BLaER1 treated with 17β-estradiol and CSF1 and Interleukin-3, amounts not matched to agents 10 nM and 100 nM (cell line): ENCODE data around the gene RBMS1.
A peak's percentile ranks its signal among the peaks of the same experiment; 100 is the strongest.

Experiments used
- H3K27ac ChIP-seq, 11 experiments: shearing (Covaris generic); formaldehyde crosslinking; 2 replicates each; pipeline ENCODE4 v1.8.1; 2022
- H3K27me3 ChIP-seq, 11 experiments: shearing (Covaris generic); formaldehyde crosslinking; 2 replicates each; pipeline ENCODE4 v1.8.1; 2022
- H3K36me3 ChIP-seq, 11 experiments: shearing (Covaris generic); formaldehyde crosslinking; 2 replicates each; pipeline ENCODE4 v1.8.1; 2022
- H3K4me1 ChIP-seq, 10 experiments: shearing (Covaris generic); formaldehyde crosslinking; 2 replicates each; pipeline ENCODE4 v1.8.1; 2022
- H3K4me2 ChIP-seq, 11 experiments: shearing (Covaris generic); formaldehyde crosslinking; 2 replicates each; pipeline ENCODE4 v1.8.1; 2022
- H3K4me3 ChIP-seq, 10 experiments: shearing (Covaris generic); formaldehyde crosslinking; 2 replicates each; pipeline ENCODE4 v1.8.1; 2022
- H3K9ac ChIP-seq, 11 experiments: shearing (Covaris generic); formaldehyde crosslinking; 2 replicates each; pipeline ENCODE4 v1.8.1; 2022
- H3K9me3 ChIP-seq, 11 experiments: shearing (Covaris generic); formaldehyde crosslinking; replicated peaks in 1 of 11; 2 replicates each; pipeline ENCODE4 v1.8.1; 2022
- H4K20me1 ChIP-seq, 11 experiments: shearing (Covaris generic); formaldehyde crosslinking; 2 replicates each; pipeline ENCODE4 v1.8.1; 2022
- Cebpa-rat ChIP-seq, 11 experiments: shearing (Covaris generic); IDR thresholded peaks; 2 replicates each; pipeline ENCODE4 v1.8.1; 2022

RBMS1 gene

GRCh38 chr2:160365716-160366367 lies 127.8 kb downstream of the RBMS1 start:
- Histone ChIP-seq H4K20me1 (peaks cover 0 to 80% (median 10%) of the 10 kb centered on the region in 11 experiments; a peak in 7 of 22 replicates), H3K4me2 (peak overlapping the region in 1 of 11 experiments; percentile 12; a peak in 1 of 22 replicates), H3K9me3 (no peaks in the 10 kb centered on the region), H3K27ac (no peak overlapping the region), H3K36me3 (peaks cover 13 to 55% (median 38%) of the 10 kb centered on the region in 11 experiments), H3K9ac (no peak overlapping the region), H3K27me3 (no peaks in the 10 kb centered on the region), H3K4me1 (peaks cover 23 to 83% (median 27%) of the 10 kb centered on the region in 10 experiments), H3K4me3 (no peak overlapping the region)
- no peak for TF ChIP-seq Cebpa-rat (IDR thresholded peaks at IDR 0.05)

DNA sequence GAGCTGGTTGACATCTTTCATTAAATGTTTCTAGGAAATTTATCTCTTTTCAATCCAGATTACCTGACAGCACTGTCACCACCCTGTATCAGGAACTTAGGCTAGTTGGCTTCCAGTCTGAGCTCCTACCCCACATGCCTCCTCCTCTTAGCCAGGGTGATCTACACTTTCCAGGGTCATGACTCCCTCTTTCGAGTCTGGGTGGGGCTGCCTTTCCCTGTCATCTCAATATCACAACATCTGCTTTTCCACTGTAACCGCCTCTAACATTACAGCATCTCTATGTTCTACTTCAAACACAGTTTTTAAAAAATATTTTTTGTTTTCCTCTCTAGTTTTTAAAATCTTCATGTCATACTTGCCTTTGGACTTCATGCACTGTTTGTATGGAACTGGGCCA lies 129.2 kb downstream of the RBMS1 start:
- no peak for TF ChIP-seq Cebpa-rat (IDR thresholded peaks at IDR 0.05)
- Histone ChIP-seq H3K9ac (no peak overlapping the region), H3K36me3 (peaks cover 13 to 65% (median 38%) of the 10 kb centered on the region in 11 experiments), H3K4me1 (peaks cover 19 to 68% (median 20%) of the 10 kb centered on the region in 10 experiments), H3K4me3 (no peak overlapping the region), H3K27me3 (no peaks in the 10 kb centered on the region), H3K4me2 (peak overlapping the region in 2 of 11 experiments; percentile 10 to 40; a peak in 3 of 22 replicates), H4K20me1 (peaks cover 0 to 83% (median 8%) of the 10 kb centered on the region in 11 experiments; a peak in 7 of 22 replicates), H3K9me3 (no peaks in the 10 kb centered on the region), H3K27ac (no peak overlapping the region)

DNA sequence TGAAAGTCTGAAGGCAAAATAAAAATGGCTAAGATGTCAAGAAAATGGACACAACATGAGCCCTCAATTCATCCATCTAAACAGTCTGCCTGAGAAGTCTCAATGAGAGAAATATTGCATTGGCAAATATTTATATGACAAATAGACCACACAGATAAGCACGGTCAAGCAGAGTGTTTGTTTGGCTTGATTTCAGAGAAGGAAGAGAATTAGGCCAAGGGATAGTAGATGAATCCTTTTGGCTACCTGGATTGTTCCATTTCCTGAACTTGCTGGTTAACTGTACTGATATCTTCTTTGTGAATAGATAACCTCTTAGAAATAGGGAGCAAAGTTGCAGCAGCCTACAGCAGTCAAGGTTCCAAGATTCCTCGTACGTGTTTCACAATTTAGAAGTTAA lies 129.6 kb downstream of the RBMS1 start:
- H3K4me3 ChIP-seq = no peak overlapping the region
- no peaks in the 10 kb centered on the region for H3K9me3 ChIP-seq
- no peak overlapping the region for H3K27ac ChIP-seq
- TF ChIP-seq Cebpa-rat (IDR thresholded peaks at IDR 0.05) = no peak
- H3K4me1 ChIP-seq = peaks cover 15 to 64% (median 16%) of the 10 kb centered on the region in 10 experiments
- no peak overlapping the region for H3K9ac ChIP-seq
- H3K27me3 ChIP-seq = no peaks in the 10 kb centered on the region
- peaks cover 0 to 83% (median 5%) of the 10 kb centered on the region in 11 experiments; a peak in 7 of 22 replicates for H4K20me1 ChIP-seq
- peak overlapping the region in 2 of 11 experiments; percentile 10 to 40; a peak in 4 of 22 replicates for H3K4me2 ChIP-seq
- H3K36me3 ChIP-seq = peaks cover 13 to 65% (median 38%) of the 10 kb centered on the region in 11 experiments

DNA sequence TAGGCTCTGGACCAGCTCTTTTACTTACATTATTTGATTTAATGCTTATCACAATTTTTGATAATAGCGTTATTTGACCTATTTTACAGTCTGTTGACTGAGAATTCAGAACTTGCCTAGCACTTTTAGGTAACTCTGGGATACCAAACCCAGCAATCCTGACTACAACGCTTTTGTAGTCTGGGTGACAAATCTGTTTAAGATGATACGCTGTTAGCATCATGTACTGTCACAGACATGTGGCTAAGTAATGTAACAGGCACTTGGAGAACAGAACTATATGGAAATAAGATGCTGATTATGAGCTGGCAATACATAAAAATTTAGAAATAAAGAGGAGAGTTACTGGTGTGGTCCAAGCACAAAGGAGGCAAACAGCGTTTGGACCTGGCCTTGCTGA lies 130.6 kb downstream of the RBMS1 start:
- Histone ChIP-seq H3K27ac (no peak overlapping the region), H3K9ac (no peak overlapping the region), H3K4me3 (no peak overlapping the region), H3K4me2 (peak overlapping the region in 2 of 11 experiments; percentile 10 to 40; a peak in 2 of 22 replicates), H3K36me3 (peaks cover 15 to 67% (median 40%) of the 10 kb centered on the region in 11 experiments), H3K4me1 (peaks cover 6 to 55% (median 7%) of the 10 kb centered on the region in 10 experiments), H3K27me3 (no peaks in the 10 kb centered on the region), H4K20me1 (peaks cover 0 to 80% (median 5%) of the 10 kb centered on the region in 11 experiments; a peak in 7 of 22 replicates), H3K9me3 (no peaks in the 10 kb centered on the region)
- TF ChIP-seq Cebpa-rat (IDR thresholded peaks at IDR 0.05) = no peak

DNA sequence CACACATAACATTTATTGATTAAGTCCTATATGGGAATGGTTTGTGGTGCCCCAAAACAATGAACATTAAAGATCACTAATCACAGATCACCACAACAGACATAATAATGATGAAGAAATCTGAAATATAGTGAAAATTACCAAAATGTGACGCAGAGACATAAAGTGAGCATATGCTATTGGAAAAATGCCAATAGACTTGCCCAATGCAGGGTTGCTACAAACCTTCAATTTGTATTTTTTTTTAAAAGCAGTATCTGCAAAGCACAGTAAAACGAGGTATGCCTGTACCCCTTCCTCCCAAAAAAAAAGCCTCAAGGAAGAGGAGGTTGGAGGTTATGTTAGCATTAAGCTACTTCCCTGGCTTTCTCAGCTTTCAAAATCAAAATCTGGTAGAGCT lies 131.1 kb downstream of the RBMS1 start:
- H3K9ac ChIP-seq = no peak overlapping the region

GRCh38 chr2:160362018-160362417 lies 131.6 kb downstream of the RBMS1 start:
- Histone ChIP-seq H3K27me3 (no peaks in the 10 kb centered on the region), H3K36me3 (peaks cover 18 to 73% (median 47%) of the 10 kb centered on the region in 11 experiments), H4K20me1 (peaks cover 0 to 84% (median 5%) of the 10 kb centered on the region in 11 experiments; a peak in 7 of 22 replicates), H3K9me3 (no peaks in the 10 kb centered on the region), H3K4me3 (no peak overlapping the region), H3K4me1 (peaks cover 0 to 47% (median 0%) of the 10 kb centered on the region in 10 experiments; a peak in 5 of 20 replicates), H3K27ac (no peak overlapping the region), H3K4me2 (no peak overlapping the region), H3K9ac (no peak overlapping the region)
- TF ChIP-seq Cebpa-rat (IDR thresholded peaks at IDR 0.05) = no peak

More for the DNA sequence above, 131.1 kb downstream of the RBMS1 start:
- Histone ChIP-seq H3K27me3 (no peaks in the 10 kb centered on the region), H3K9me3 (no peaks in the 10 kb centered on the region), H4K20me1 (peaks cover 0 to 81% (median 5%) of the 10 kb centered on the region in 11 experiments; a peak in 7 of 22 replicates), H3K4me1 (peaks cover under 1 to 50% (median 2%) of the 10 kb centered on the region in 10 experiments; a peak in 15 of 20 replicates), H3K36me3 (peaks cover 18 to 72% (median 44%) of the 10 kb centered on the region in 11 experiments), H3K27ac (no peak overlapping the region), H3K4me2 (no peak overlapping the region), H3K4me3 (no peak overlapping the region)
- TF ChIP-seq Cebpa-rat (IDR thresholded peaks at IDR 0.05) = no peak

DNA sequence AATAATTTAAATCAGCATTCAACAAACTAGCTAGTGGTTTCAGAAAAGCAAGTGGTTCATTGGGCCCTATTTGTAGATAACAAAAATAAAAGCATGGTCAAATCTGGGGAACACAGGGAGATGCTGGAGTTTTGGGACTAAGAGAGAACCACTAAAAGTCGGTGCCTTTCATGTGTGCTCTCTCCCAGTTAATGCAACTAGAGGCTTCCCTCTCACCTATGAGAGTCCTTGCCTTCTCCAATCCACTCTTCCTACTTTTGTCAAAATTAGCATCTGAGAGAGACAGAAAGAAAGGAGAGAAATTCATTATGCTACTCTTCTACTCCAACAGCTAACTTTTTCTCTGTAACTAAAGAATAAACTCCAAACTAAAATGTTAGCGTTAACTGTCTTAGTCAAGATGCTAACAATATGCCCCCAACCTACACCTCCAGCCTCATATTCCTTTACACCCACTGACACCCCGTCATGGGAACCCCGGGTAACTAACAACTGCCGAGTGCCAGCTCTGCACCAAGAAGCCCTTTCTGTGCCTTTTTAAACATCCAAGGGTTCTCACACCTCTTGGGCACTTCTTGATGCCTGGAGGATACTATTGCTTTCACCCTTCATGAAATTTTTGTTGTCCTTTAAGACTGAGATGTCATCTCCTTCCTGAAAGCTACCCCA lies 133.4 kb downstream of the RBMS1 start:
- Histone ChIP-seq H3K27me3 (no peaks in the 10 kb centered on the region), H3K4me3 (no peak overlapping the region), H3K9me3 (no peaks in the 10 kb centered on the region), H3K9ac (no peak overlapping the region), H3K4me1 (peaks cover 0 to 47% (median 0%) of the 10 kb centered on the region in 10 experiments; a peak in 5 of 20 replicates), H3K36me3 (peaks cover 5 to 66% (median 31%) of the 10 kb centered on the region in 11 experiments; a peak in 19 of 22 replicates), H4K20me1 (peaks cover 0 to 89% (median 10%) of the 10 kb centered on the region in 11 experiments; a peak in 8 of 22 replicates), H3K27ac (no peak overlapping the region), H3K4me2 (no peak overlapping the region)
- TF ChIP-seq Cebpa-rat (IDR thresholded peaks at IDR 0.05) = no peak

DNA sequence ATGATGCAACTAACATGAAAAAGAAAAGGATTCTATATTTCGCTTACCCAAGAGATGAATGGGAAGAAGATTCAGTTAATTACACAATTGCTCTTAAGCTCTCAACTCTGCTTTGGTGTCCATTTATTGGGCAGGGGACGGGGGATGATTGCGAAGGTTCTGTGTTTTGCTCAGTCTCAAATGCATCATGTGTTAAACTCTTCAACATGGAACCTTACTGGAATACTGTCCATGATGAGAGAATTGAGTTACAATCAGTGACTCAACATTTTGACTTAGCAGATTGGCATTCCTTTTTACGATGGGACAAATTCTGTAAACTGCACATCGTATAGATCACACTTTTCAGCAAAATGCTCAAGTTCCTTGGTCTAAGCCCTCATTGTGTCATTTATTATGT lies 135.6 kb downstream of the RBMS1 start:
- H3K4me1 ChIP-seq = peaks cover 0 to 46% (median 0%) of the 10 kb centered on the region in 10 experiments; a peak in 6 of 20 replicates
- H3K4me2 ChIP-seq = no peak overlapping the region

DNA sequence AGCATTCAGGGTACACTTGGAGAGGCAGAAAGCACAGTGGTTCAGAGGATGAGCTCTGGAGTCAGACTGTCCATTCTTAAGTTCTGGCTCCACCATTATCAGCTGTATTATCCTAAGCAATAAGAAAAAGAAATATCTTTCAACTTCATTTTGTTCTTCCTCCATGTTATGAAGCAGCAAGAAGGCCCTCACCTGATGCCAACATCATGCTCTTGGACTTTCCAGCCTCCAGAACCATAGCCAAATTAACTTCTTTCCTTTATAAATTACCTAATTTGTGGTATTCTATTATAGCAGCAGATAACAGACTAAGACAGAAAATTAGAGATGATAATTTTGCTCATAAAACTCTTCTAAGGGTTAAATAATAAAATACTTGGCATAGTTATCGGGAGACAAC lies 137.1 kb downstream of the RBMS1 start:
- TF ChIP-seq Cebpa-rat (IDR thresholded peaks at IDR 0.05) = no peak
- H3K9me3 ChIP-seq = no peaks in the 10 kb centered on the region
- no peak overlapping the region for H3K4me3 ChIP-seq
- no peaks in the 10 kb centered on the region for H3K27me3 ChIP-seq
- peaks cover 0 to 51% (median 4%) of the 10 kb centered on the region in 10 experiments; a peak in 10 of 20 replicates for H3K4me1 ChIP-seq
- peaks cover 0 to 41% (median 9%) of the 10 kb centered on the region in 11 experiments; a peak in 9 of 22 replicates for H3K36me3 ChIP-seq
- H3K9ac ChIP-seq = no peak overlapping the region
- H4K20me1 ChIP-seq = peaks cover 0 to 95% (median 18%) of the 10 kb centered on the region in 11 experiments; a peak in 11 of 22 replicates
- H3K4me2 ChIP-seq = peak overlapping the region in 1 of 11 experiments; percentile 20; a peak in 2 of 22 replicates
- no peak overlapping the region for H3K27ac ChIP-seq

More for the DNA sequence above, 135.6 kb downstream of the RBMS1 start:
- Histone ChIP-seq H3K4me3 (no peak overlapping the region), H3K27me3 (no peaks in the 10 kb centered on the region), H3K9me3 (no peaks in the 10 kb centered on the region), H3K9ac (no peak overlapping the region), H3K27ac (no peak overlapping the region), H3K36me3 (peaks cover 0 to 54% (median 17%) of the 10 kb centered on the region in 11 experiments; a peak in 11 of 22 replicates), H4K20me1 (peaks cover 0 to 95% (median 11%) of the 10 kb centered on the region in 11 experiments; a peak in 10 of 22 replicates)
- TF ChIP-seq Cebpa-rat (IDR thresholded peaks at IDR 0.05) = no peak
